ENCODE data around the gene UBE2V1.

DNA sequence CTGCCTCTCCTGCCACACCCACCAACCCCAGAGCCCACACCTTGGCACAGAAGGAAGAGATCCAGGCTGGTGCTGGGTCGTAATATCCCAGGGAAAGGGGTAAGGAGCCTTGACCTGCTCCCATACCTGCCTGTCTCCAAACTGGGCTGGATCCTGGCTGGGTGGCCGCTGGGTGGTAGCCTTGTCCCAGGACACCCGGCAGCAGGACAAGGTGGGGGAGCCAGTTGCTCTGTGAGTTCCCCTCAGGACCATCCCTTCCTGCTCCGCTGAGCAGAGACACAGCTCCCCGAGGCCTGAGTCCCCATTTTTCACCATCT, 58.8 kb downstream of the UBE2V1 start:
- TF ChIP-seq, protein P1, sequence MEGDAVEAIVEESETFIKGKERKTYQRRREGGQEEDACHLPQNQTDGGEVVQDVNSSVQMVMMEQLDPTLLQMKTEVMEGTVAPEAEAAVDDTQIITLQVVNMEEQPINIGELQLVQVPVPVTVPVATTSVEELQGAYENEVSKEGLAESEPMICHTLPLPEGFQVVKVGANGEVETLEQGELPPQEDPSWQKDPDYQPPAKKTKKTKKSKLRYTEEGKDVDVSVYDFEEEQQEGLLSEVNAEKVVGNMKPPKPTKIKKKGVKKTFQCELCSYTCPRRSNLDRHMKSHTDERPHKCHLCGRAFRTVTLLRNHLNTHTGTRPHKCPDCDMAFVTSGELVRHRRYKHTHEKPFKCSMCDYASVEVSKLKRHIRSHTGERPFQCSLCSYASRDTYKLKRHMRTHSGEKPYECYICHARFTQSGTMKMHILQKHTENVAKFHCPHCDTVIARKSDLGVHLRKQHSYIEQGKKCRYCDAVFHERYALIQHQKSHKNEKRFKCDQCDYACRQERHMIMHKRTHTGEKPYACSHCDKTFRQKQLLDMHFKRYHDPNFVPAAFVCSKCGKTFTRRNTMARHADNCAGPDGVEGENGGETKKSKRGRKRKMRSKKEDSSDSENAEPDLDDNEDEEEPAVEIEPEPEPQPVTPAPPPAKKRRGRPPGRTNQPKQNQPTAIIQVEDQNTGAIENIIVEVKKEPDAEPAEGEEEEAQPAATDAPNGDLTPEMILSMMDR (conservative IDR thresholded peaks at IDR 0.05; ENCODE audit: low read depth, low read length): no peak
- TF ChIP-seq EZH2 (IDR thresholded peaks at IDR 0.05; ENCODE audit: borderline replicate concordance, low read depth, low read length, poor library complexity, severe bottlenecking): no peak
